H1 (cell line): ENCODE measurements around the gene GTF2A1. TPM values are rescaled to one million over a fixed set of nuclear protein-coding genes. Genes with fewer than 3 reads are reported as not detected.

Source experiments
- CTCF ChIA-PET: fragments of 300-600 bp; sonication (Branson Sonifier 250); formaldehyde crosslinking; loops from one replicate; lab custom pipeline; 2021; ENCODE audit not compliant: partially characterized antibody; lab: Charles Lee
- POLR2A ChIA-PET: fragments of 300-600 bp; sonication (Branson Sonifier 250); formaldehyde crosslinking; loops from one replicate; lab custom pipeline; 2021; ENCODE audit warnings: inconsistent platforms; ENCODE audit not compliant: partially characterized antibody; lab: Charles Lee
- DNase-seq, 2 experiments: peaks; one replicate each; pipeline versions ENCODE4 v3.0.0 to v3.0.0-alpha.2; 2010 to 2022; ENCODE audit warnings: low spot score in 2 of 2, low read depth in 1 of 2, mixed read lengths in 1 of 2
- FAIRE-seq: peaks from 2 replicates; lab custom pipeline; 2011; peaks lifted over from hg19 to GRCh38; lab: Jason Lieb, UNC
- H2AFZ ChIP-seq: 2 replicates; pipeline ENCODE4 v1.8.1; 2012; ENCODE audit warnings: low read length, inconsistent platforms
- H2AK5ac ChIP-seq: 2 replicates; pipeline ENCODE4 v1.6.1; 2013; ENCODE audit warnings: low read depth, low read length
- H2BK120ac ChIP-seq: replicated peaks from 2 replicates; pipeline ENCODE3; 2013; ENCODE audit warnings: low read depth, low read length, inconsistent platforms
- H2BK12ac ChIP-seq: 2 replicates; pipeline ENCODE4 v1.6.1; 2013; ENCODE audit warnings: low read depth, low read length
- H2BK15ac ChIP-seq: 2 replicates; pipeline ENCODE4 v1.6.1; 2013; ENCODE audit warnings: low read length
- H2BK20ac ChIP-seq: 2 replicates; pipeline ENCODE4 v1.6.1; 2013; ENCODE audit warnings: low read length
- H2BK5ac ChIP-seq: 2 replicates; pipeline ENCODE4 v1.6.1; 2013; ENCODE audit warnings: low read depth, low read length
- H3K14ac ChIP-seq: 2 replicates; pipeline ENCODE4 v1.6.1; 2013; ENCODE audit warnings: inconsistent platforms; ENCODE audit not compliant: insufficient read length
- H3K18ac ChIP-seq: 2 replicates; pipeline ENCODE4 v1.6.1; 2013; ENCODE audit warnings: low read length; ENCODE audit errors: extremely low read depth
- H3K23ac ChIP-seq: 2 replicates; pipeline ENCODE4 v1.6.1; 2013; ENCODE audit warnings: inconsistent platforms; ENCODE audit not compliant: insufficient read length
- H3K23me2 ChIP-seq: 2 replicates; pipeline ENCODE4 v1.6.1; 2013; ENCODE audit warnings: low read depth, low read length
- H3K27ac ChIP-seq: 2 replicates; pipeline ENCODE4 v1.6.1; 2011; ENCODE audit warnings: low read depth, low read length, inconsistent platforms
- H3K27me3 ChIP-seq, 4 experiments: replicated peaks in 1 of 4; 1 replicate in 1 of 4; 2 replicates in 3 of 4; pipeline versions ENCODE4 v1.6.1 to v1.8.1; 2011 to 2013; ENCODE audit warnings: low read length in 3 of 4, mild to moderate bottlenecking in 3 of 4, inconsistent platforms in 2 of 4, mixed read lengths in 2 of 4, moderate library complexity in 1 of 4; ENCODE audit not compliant: control insufficient read depth in 3 of 4, insufficient read depth in 3 of 4; ENCODE audit errors: extremely low read depth in 1 of 4
- H3K36me3 ChIP-seq, 4 experiments: 2 replicates each; pipeline versions ENCODE4 v1.6.1 to v1.8.1; 2011 to 2013; ENCODE audit warnings: mild to moderate bottlenecking in 4 of 4, low read length in 3 of 4, moderate library complexity in 2 of 4, control low read depth in 1 of 4, inconsistent platforms in 1 of 4; ENCODE audit not compliant: insufficient read depth in 4 of 4, control insufficient read depth in 2 of 4
- H3K4ac ChIP-seq: replicated peaks from 2 replicates; pipeline ENCODE3; 2013; ENCODE audit warnings: low read length, low read depth, mixed read lengths, inconsistent platforms; ENCODE audit not compliant: insufficient read length
- H3K4me1 ChIP-seq, 4 experiments: replicated peaks in 1 of 4; 1 replicate in 1 of 4; 2 replicates in 3 of 4; pipeline versions ENCODE4 v1.6.1 to v1.8.1; 2011 to 2013; ENCODE audit warnings: low read length in 3 of 4, inconsistent platforms in 2 of 4, mixed read lengths in 1 of 4; ENCODE audit not compliant: insufficient read depth in 4 of 4, control insufficient read depth in 3 of 4
- H3K4me2 ChIP-seq, 2 experiments: 2 replicates each; pipeline versions ENCODE4 v1.6.1 to v1.8.1; 2011 to 2013; ENCODE audit warnings: low read depth in 2 of 2, low read length in 2 of 2, control low read depth in 1 of 2, inconsistent platforms in 1 of 2, mild to moderate bottlenecking in 1 of 2; ENCODE audit not compliant: insufficient read depth in 1 of 2
- H3K4me3 ChIP-seq, 4 experiments: fragments of 200-600, 300-600 bp in 1 of 4; sonication (generic), shearing (Covaris generic), sonication (Bioruptor Twin) in 1 of 4; 2 replicates each; pipeline versions ENCODE4 v1.5.1 to v1.8.1; 2011 to 2016; ENCODE audit warnings: low read length in 4 of 4, low read depth in 3 of 4, control low read depth in 2 of 4, inconsistent platforms in 2 of 4, mild to moderate bottlenecking in 2 of 4, mixed read lengths in 1 of 4, moderate library complexity in 1 of 4; ENCODE audit not compliant: insufficient read depth in 2 of 4; ENCODE audit errors: extremely low read depth in 1 of 4
- H3K56ac ChIP-seq: replicated peaks from 2 replicates; pipeline ENCODE3; 2013; ENCODE audit warnings: low read depth, mild to moderate bottlenecking, mixed read lengths, low read length, inconsistent platforms; ENCODE audit not compliant: insufficient read length
- H3K79me1 ChIP-seq: 2 replicates; pipeline ENCODE4 v1.6.1; 2013; ENCODE audit warnings: low read depth, low read length, control low read depth
- H3K79me2 ChIP-seq, 2 experiments: 2 replicates each; pipeline versions ENCODE4 v1.6.1 to v1.8.1; 2012 to 2013; ENCODE audit warnings: low read length in 2 of 2, mild to moderate bottlenecking in 2 of 2, inconsistent platforms in 1 of 2; ENCODE audit not compliant: insufficient read depth in 2 of 2, control insufficient read depth in 1 of 2
- H3K9ac ChIP-seq, 4 experiments: replicated peaks in 1 of 4; 1 replicate in 1 of 4; 2 replicates in 3 of 4; pipeline versions ENCODE4 v1.6.1 to v1.8.1; 2011 to 2013; ENCODE audit warnings: low read depth in 3 of 4, low read length in 3 of 4, control low read depth in 2 of 4, mild to moderate bottlenecking in 2 of 4, moderate library complexity in 2 of 4, inconsistent platforms in 1 of 4; ENCODE audit errors: extremely low read depth in 1 of 4
- H3K9me3 ChIP-seq, 2 experiments: 2 replicates each; pipeline versions ENCODE4 v1.6.1 to v1.8.1; 2012 to 2013; ENCODE audit warnings: mild to moderate bottlenecking in 2 of 2, moderate library complexity in 2 of 2, control low read depth in 1 of 2, inconsistent platforms in 1 of 2, low read depth in 1 of 2, low read length in 1 of 2, mixed read lengths in 1 of 2; ENCODE audit not compliant: insufficient read depth in 2 of 2
- H4K20me1 ChIP-seq, 2 experiments: replicated peaks in 1 of 2; 2 replicates each; pipeline versions ENCODE3 to v1.8.1; 2011 to 2013; ENCODE audit warnings: inconsistent platforms in 2 of 2, low read length in 2 of 2, mild to moderate bottlenecking in 1 of 2; ENCODE audit not compliant: insufficient read depth in 2 of 2, control insufficient read depth in 1 of 2
- H4K5ac ChIP-seq: 2 replicates; pipeline ENCODE4 v1.6.1; 2013; ENCODE audit warnings: low read length, low read depth, mixed read lengths, inconsistent platforms; ENCODE audit not compliant: insufficient read length
- H4K8ac ChIP-seq: 2 replicates; pipeline ENCODE4 v1.8.0; 2013; ENCODE audit warnings: mild to moderate bottlenecking, moderate library complexity, low read length, inconsistent platforms; ENCODE audit not compliant: insufficient read depth; ENCODE audit errors: extremely low read depth
- H4K91ac ChIP-seq: replicated peaks from 2 replicates; pipeline ENCODE3; 2013; ENCODE audit warnings: low read length, mixed read lengths, inconsistent platforms; ENCODE audit not compliant: insufficient read length
- BACH1 ChIP-seq: IDR thresholded peaks from 2 replicates; pipeline ENCODE4 v1.6.1; 2012; ENCODE audit warnings: low read length, improper control_type of control experiment
- EGR1 ChIP-seq: IDR thresholded peaks from 2 replicates; pipeline ENCODE4 v1.6.1; 2011; ENCODE audit warnings: low read depth, low read length, borderline replicate concordance
- SIRT6 ChIP-seq: IDR thresholded peaks from one replicate; pipeline ENCODE4 v1.7.1; 2012; ENCODE audit warnings: low read length, inconsistent platforms
- WGBS, 2 experiments: shearing (Covaris generic) in 1 of 2; methylation state at CpG; one replicate each; pipeline versions ENCODE4 v1.1.6 to v1.1.7; 2013 to 2015; ENCODE audit warnings: low lambda C conversion rate in 2 of 2, mixed read lengths in 2 of 2, inconsistent platforms in 1 of 2, low coverage in 1 of 2, missing lambda C conversion rate in 1 of 2; ENCODE audit not compliant: insufficient replicate concordance in 2 of 2, insufficient coverage in 1 of 2, insufficient read length in 1 of 2; ENCODE audit errors: extremely low coverage in 1 of 2, missing lambda C conversion rate in 1 of 2; 5-methylcytosine and 5-hydroxymethylcytosine counted together
- polyA plus RNA-seq, 7 experiments: library from polyadenylated mRNA; depleted of rRNA in 3 of 7; stranded (reverse) in 5 of 7; unstranded in 2 of 7; fragments of >200 nt in 5 of 7; fragments of 200-250 nt in 2 of 7; gene quantifications; 1 replicate in 5 of 7; 2 replicates in 1 of 7; 4 replicates in 1 of 7; pipeline versions ENCODE4 v1.2.1 to v1.2.3, GENCODE V29; 2011 to 2013; ENCODE audit warnings: missing spikeins in 2 of 7, mixed read lengths in 2 of 7
- total RNA-seq: library from RNA; stranded (reverse); fragmentation: NEBNext Ultra II Directional; extraction: Animal tissue kit (Norgen Biotek cat#: 25700); gene quantifications from 2 replicates; pipeline ENCODE4 v1.2.1, GENCODE V29; 2021
- TF ChIP-seq, protein P1 (sequence below), 3 experiments: IDR thresholded peaks; 1 replicate in 2 of 3; 2 replicates in 1 of 3; pipeline versions ENCODE4 v1.5.1 to v1.6.1; 2011; ENCODE audit warnings: low read length in 3 of 3, mild to moderate bottlenecking in 3 of 3, inconsistent platforms in 2 of 3, low read depth in 1 of 3, moderate library complexity in 1 of 3; ENCODE audit not compliant: insufficient read depth in 1 of 3; ENCODE audit errors: control extremely low read depth in 1 of 3
- TF ChIP-seq, protein P2 (sequence below): IDR thresholded peaks from 2 replicates; pipeline ENCODE4 v1.6.1; 2011; ENCODE audit warnings: low read length, improper control_type of control experiment

Gene GTF2A1
- total and polyA plus RNA-seq, 2 of the 8 experiments (the other 6 are each of a cell fraction or from before 2014, with no cell fraction given) = 24.1 to 57.8 TPM

DNA sequence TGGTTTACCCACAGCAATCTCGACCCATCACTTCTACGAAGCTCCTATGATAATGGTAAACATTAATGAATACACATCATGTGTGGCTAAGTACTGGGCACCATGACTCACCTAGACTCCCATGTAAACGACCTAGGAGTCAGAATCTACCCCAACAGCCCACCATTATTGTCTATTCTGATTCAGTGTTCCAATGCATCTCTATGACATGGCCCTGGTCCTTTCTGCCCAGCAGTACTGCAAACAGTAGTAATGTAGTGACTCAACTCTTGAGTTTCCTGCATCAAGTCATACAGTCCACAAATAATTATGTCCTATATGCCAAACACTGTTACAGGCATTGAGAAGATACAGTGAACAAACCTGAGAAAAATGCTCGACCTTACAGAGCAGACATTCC is 14.6 kb downstream of the GTF2A1 start:
- no peak overlapping the region for H3K9ac ChIP-seq
- no peak overlapping the region for H4K91ac ChIP-seq
- H2BK120ac ChIP-seq = no peak overlapping the region
- H4K5ac ChIP-seq = no peak overlapping the region
- no peak overlapping the region for H3K23ac ChIP-seq
- no peak overlapping the region for H3K27ac ChIP-seq
- ChIA-PET POLR2A (no interaction called here), CTCF (no interaction called here)
- no peaks in the 10 kb centered on the region; the same call in 1 of the 2 replicates for H3K79me1 ChIP-seq
- H3K79me2 ChIP-seq = peaks cover 11 to 81% of the 10 kb centered on the region in 2 experiments
- no peak overlapping the region for H2AFZ ChIP-seq
- WGBS, 2 experiments = 93% methylated on average over 4 of the region's 4 CpGs; no CpG with 5 or more reads in 1 of the 2 experiments
- H2BK5ac ChIP-seq = no peak overlapping the region
- peaks cover 6 to 20% of the 10 kb centered on the region in 2 experiments for H4K20me1 ChIP-seq
- no peak overlapping the region for H2BK20ac ChIP-seq
- DNase-seq (no peak), FAIRE-seq (no peak)
- no peaks in the 10 kb centered on the region; a peak in 2 of 7 replicates for H3K4me1 ChIP-seq
- no peak overlapping the region for H4K8ac ChIP-seq
- H2BK15ac ChIP-seq = no peak overlapping the region
- TF ChIP-seq EGR1 (no peak), BACH1 (no peak), SIRT6 (no peak)
- TF ChIP-seq, protein P1, sequence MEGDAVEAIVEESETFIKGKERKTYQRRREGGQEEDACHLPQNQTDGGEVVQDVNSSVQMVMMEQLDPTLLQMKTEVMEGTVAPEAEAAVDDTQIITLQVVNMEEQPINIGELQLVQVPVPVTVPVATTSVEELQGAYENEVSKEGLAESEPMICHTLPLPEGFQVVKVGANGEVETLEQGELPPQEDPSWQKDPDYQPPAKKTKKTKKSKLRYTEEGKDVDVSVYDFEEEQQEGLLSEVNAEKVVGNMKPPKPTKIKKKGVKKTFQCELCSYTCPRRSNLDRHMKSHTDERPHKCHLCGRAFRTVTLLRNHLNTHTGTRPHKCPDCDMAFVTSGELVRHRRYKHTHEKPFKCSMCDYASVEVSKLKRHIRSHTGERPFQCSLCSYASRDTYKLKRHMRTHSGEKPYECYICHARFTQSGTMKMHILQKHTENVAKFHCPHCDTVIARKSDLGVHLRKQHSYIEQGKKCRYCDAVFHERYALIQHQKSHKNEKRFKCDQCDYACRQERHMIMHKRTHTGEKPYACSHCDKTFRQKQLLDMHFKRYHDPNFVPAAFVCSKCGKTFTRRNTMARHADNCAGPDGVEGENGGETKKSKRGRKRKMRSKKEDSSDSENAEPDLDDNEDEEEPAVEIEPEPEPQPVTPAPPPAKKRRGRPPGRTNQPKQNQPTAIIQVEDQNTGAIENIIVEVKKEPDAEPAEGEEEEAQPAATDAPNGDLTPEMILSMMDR (IDR thresholded peaks at IDR 0.05; ENCODE audit: control extremely low read depth in 1 of 3, insufficient read depth in 1 of 3, low read depth in 1 of 3, low read length in 3 of 3) = no peak
- TF ChIP-seq, protein P2, sequence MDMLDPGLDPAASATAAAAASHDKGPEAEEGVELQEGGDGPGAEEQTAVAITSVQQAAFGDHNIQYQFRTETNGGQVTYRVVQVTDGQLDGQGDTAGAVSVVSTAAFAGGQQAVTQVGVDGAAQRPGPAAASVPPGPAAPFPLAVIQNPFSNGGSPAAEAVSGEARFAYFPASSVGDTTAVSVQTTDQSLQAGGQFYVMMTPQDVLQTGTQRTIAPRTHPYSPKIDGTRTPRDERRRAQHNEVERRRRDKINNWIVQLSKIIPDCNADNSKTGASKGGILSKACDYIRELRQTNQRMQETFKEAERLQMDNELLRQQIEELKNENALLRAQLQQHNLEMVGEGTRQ = no peak
- no peak overlapping the region for H3K4me3 ChIP-seq
- no peak overlapping the region for H3K56ac ChIP-seq
- no peak overlapping the region for H2AK5ac ChIP-seq
- no peak overlapping the region for H3K4me2 ChIP-seq
- H3K23me2 ChIP-seq = no peaks in the 10 kb centered on the region
- H3K9me3 ChIP-seq = no peaks in the 10 kb centered on the region
- no peak overlapping the region for H3K4ac ChIP-seq
- no peak overlapping the region for H3K18ac ChIP-seq
- H2BK12ac ChIP-seq = no peak overlapping the region
- H3K14ac ChIP-seq = no peak overlapping the region
- peaks cover 4 to 70% (median 32%) of the 10 kb centered on the region in 4 experiments; a peak in 7 of 8 replicates for H3K36me3 ChIP-seq
- no peaks in the 10 kb centered on the region for H3K27me3 ChIP-seq
